BE2C (cell line): ENCODE results near the gene TMEM223.

Experiments used
- DNase-seq: peaks from one replicate; pipeline ENCODE4 v3.0.0-alpha.2; 2020
- H3K27me3 ChIP-seq: fragments of 250-450 bp; sonication (Bioruptor Pico); 2 replicates; pipeline ENCODE4 v1.5.1; 2020; ENCODE audit warnings: mild to moderate bottlenecking
- H3K36me3 ChIP-seq: fragments of 250-450 bp; sonication (Bioruptor Pico); 2 replicates; pipeline ENCODE4 v1.5.1; 2020; ENCODE audit warnings: mild to moderate bottlenecking
- H3K4me1 ChIP-seq: fragments of 250-450 bp; sonication (Bioruptor Pico); 2 replicates; pipeline ENCODE4 v1.5.1; 2020
- H3K4me3 ChIP-seq: 2 replicates; pipeline ENCODE4 v1.5.1; 2011; ENCODE audit warnings: low read depth, low read length
- H3K9me3 ChIP-seq: fragments of 250-450 bp; sonication (Bioruptor Pico); 2 replicates; pipeline ENCODE4 v1.5.1; 2020
- TF ChIP-seq, protein P1 (sequence below): IDR thresholded peaks from 2 replicates; pipeline ENCODE4 v1.5.1; 2012; ENCODE audit warnings: mild to moderate bottlenecking, low read depth, low read length

The TMEM223 gene

DNA sequence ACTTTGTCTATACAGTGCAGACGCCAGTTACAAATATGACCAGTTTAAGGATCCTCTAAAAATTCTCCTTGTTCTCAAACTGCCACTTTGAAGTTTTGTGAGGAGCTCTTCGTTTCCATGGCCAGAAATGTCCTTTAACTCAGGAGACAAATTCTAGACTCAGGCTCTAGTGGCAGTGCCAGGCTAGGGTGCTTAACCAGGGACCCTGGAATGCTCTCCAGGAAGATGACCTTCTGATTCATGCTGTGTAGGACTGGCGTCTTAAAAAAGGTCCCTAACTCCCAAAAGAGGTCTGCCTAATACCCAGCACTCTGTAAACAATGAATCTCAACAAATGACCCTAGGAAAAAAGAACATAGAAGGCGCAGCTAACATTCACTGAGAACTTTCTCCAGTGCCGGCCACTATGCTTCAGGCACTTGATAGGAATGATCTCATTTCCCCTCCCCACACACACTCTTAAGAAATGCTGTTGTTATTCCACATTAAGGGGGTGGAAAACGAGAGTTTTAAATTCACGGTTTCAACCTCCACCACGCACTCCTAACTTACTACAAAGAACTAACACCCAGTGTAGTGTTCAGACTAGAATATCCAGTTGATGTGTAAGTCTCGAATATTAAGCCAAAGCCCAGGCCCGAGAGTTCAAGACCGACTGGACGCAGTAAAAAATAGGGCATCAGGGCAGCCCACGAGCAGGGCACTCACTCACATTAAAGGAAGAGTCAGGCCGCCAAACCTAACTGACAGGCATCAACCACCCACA lies 12.7 kb upstream of the TMEM223 start:
- Histone ChIP-seq H3K27me3 (no peaks in the 10 kb centered on the region), H3K9me3 (no peaks in the 10 kb centered on the region), H3K4me1 (no peaks in the 10 kb centered on the region), H3K4me3 (peak overlapping the region; percentile 78), H3K36me3 (peaks cover 4% of the 10 kb centered on the region)
- TF ChIP-seq, protein P1, sequence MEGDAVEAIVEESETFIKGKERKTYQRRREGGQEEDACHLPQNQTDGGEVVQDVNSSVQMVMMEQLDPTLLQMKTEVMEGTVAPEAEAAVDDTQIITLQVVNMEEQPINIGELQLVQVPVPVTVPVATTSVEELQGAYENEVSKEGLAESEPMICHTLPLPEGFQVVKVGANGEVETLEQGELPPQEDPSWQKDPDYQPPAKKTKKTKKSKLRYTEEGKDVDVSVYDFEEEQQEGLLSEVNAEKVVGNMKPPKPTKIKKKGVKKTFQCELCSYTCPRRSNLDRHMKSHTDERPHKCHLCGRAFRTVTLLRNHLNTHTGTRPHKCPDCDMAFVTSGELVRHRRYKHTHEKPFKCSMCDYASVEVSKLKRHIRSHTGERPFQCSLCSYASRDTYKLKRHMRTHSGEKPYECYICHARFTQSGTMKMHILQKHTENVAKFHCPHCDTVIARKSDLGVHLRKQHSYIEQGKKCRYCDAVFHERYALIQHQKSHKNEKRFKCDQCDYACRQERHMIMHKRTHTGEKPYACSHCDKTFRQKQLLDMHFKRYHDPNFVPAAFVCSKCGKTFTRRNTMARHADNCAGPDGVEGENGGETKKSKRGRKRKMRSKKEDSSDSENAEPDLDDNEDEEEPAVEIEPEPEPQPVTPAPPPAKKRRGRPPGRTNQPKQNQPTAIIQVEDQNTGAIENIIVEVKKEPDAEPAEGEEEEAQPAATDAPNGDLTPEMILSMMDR = no peak
- DNase-seq = no peak

DNA sequence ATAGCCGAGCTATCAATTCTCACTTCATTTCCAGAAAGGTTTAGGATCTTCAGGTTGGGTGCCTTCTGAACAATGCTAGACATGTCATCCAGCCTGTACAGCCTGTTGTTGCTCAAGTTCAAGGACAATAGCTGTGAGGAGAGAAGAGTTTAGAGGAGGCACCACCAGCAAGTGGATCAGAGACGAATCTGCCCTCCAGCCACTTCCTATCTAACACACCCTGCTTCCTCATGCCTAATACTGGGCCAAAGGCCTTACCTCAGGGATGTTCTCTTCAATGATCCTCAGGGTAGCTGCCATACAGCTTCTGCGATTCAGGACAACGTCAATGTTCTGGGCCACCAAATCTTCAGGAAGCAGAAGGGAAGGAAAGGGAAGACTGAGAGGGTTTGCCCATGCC lies 9.3 kb upstream of the TMEM223 start:
- DNase-seq = no peak
- Histone ChIP-seq H3K4me3 (no peak overlapping the region), H3K27me3 (no peaks in the 10 kb centered on the region), H3K36me3 (peaks cover 8% of the 10 kb centered on the region), H3K9me3 (no peaks in the 10 kb centered on the region), H3K4me1 (no peaks in the 10 kb centered on the region)
- TF ChIP-seq, protein P1 = no peak

DNA sequence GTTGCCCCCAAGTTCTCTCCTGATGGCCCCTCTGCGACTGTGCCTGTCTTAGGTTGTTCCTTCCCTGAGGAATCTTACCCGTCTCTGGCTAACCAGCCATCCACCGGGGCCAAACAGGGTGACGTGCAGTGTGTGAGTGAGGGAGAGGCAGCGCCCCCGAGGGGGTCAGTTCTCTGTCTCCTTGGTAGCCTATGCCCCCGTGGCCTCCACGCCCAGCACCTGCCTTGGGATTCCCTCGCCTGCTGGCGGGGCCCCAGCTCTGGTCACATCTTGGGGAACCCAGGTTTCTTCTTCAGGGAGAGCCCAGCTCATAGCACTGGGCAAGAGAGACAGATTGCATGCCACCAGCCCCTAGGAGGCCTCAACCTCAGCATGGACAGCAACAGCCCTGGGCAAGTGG lies 7.7 kb upstream of the TMEM223 start:
- TF ChIP-seq, protein P1 = no peak
- no peak for DNase-seq
- Histone ChIP-seq H3K4me1 (no peaks in the 10 kb centered on the region), H3K27me3 (no peaks in the 10 kb centered on the region), H3K4me3 (no peak overlapping the region), H3K36me3 (peaks cover 18% of the 10 kb centered on the region), H3K9me3 (no peaks in the 10 kb centered on the region)

DNA sequence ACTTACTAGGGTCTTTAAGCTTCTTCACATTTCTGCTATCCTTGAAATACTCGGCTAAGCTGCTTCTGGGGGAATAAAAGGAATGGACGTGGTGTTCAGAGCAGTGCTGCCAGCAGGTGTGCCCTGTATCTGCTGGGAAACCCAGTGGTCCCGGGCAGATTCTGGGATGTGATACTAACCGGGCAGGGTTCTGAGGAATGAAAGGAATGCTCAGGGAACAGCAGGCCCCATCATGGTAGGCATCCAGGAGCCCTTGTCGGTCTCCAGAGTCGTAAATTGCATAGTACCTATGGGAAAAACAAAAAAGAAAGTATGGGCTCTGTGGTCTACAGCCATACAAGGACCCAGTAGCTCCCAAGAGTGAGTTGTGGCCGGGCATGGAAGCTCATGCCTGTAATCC lies 4.5 kb upstream of the TMEM223 start:
- DNase-seq = no peak
- peaks cover 18% of the 10 kb centered on the region for H3K36me3 ChIP-seq
- H3K9me3 ChIP-seq = no peaks in the 10 kb centered on the region
- TF ChIP-seq, protein P1 = no peak
- H3K4me1 ChIP-seq = no peaks in the 10 kb centered on the region
- H3K27me3 ChIP-seq = no peaks in the 10 kb centered on the region
- no peak overlapping the region for H3K4me3 ChIP-seq

DNA sequence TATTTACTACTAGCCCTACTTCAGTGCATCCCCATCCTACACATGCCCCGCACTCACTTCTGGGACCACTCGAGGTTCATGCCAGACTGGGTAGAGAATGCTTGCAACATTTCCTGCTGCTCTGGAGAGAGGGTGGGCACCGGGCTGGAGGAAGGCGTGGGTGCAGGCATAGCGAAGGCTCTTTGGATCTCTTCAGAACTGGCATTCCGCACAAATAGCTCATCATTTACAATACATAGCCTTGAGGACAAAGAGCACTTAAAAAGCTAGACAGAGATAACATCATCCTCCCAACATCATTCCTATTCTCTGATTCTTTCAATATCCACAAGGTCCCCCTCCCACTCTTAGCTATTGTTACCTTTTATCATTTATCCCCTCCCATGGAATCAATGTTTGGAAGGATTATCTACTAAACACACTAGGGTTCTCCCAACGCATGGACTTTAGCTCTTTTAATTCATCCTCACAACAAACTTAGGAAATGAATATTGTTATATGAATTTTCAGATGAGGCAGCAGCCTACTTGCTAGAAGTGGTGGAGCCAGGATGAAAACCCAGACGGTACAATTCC lies 2.5 kb upstream of the TMEM223 start:
- Histone ChIP-seq H3K4me3 (no peak overlapping the region), H3K27me3 (no peaks in the 10 kb centered on the region), H3K36me3 (peaks cover 15% of the 10 kb centered on the region), H3K4me1 (no peaks in the 10 kb centered on the region), H3K9me3 (no peaks in the 10 kb centered on the region)
- DNase-seq = no peak
- TF ChIP-seq, protein P1 = no peak

DNA sequence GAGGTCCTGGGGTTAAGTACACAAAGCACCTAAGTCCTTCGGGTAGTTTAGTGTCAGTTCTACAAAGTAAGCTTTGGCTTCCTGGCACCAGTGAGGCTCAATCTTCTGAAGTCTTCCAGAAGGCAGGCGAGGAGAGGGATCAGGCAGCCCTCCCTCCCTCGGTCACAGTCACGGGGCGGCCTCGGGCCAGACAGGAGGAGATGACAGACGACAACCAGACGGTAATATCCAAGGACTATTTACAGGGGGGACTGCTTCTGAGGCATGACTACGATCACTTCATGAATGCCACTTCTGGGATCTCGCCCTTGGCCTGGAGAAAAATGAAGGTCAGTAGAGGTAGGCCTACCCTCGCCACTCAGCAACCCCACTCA lies 383 bp upstream of the TMEM223 start:
- Histone ChIP-seq H3K4me3 (peak overlapping the region; percentile 76), H3K36me3 (peaks cover 15% of the 10 kb centered on the region), H3K9me3 (no peaks in the 10 kb centered on the region), H3K27me3 (no peaks in the 10 kb centered on the region), H3K4me1 (no peaks in the 10 kb centered on the region)
- DNase-seq = peak; percentile 29
- TF ChIP-seq, protein P1 = no peak
